GM15510 (cell line): ENCODE data around the gene CDC25B.
A peak's percentile ranks its signal among the peaks of the same experiment; 100 is the strongest.

Source experiments
- POLR2A ChIP-seq: IDR thresholded peaks from 3 replicates; pipeline ENCODE4 v1.6.1; 2011; ENCODE audit warnings: borderline replicate concordance; ENCODE audit not compliant: insufficient read length; ENCODE audit errors: extremely low read depth

CDC25B gene

GRCh38 chr20:3795511-3796468, at the start of gene CDC25B:
Gene CDC25B, plus strand, starts transcription at chr20:3796310. Its CDS starts 222 bp downstream, at chr20:3796532.
- peak; percentile 60 for TF ChIP-seq POLR2A

- no peak for TF ChIP-seq POLR2A
Measured at GRCh38 chr20:3747471-3747870, 48.6 kb upstream of the CDC25B start.

DNA sequence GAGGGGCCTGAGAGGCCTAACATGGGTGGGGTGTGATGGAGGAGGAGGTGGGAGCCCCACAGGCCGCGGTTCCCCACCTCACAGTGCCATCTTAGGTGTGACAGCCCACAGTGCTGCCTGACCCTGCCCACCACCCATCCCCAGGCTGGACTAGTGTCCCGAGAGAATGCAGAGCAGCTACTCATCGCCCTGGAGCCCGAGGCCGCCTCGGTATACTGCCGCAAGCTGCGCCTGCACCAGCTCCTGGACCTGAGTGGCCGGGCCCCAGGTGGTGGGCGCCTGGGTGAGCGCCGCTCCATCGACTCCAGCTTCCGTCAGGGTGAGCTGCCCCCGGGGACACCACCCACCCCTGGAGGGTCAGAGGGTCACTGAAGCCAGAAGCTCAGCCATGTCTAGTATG, 48.0 kb upstream of the CDC25B start:
- no peak for TF ChIP-seq POLR2A

GRCh38 chr20:3749087-3749688, 46.9 kb upstream of the CDC25B start:
- TF ChIP-seq POLR2A = no peak

- no peak for TF ChIP-seq POLR2A
Measured at GRCh38 chr20:3749689-3750531, 46.2 kb upstream of the CDC25B start.

- no peak for TF ChIP-seq POLR2A
Measured at GRCh38 chr20:3751305-3751674, 44.8 kb upstream of the CDC25B start.

DNA sequence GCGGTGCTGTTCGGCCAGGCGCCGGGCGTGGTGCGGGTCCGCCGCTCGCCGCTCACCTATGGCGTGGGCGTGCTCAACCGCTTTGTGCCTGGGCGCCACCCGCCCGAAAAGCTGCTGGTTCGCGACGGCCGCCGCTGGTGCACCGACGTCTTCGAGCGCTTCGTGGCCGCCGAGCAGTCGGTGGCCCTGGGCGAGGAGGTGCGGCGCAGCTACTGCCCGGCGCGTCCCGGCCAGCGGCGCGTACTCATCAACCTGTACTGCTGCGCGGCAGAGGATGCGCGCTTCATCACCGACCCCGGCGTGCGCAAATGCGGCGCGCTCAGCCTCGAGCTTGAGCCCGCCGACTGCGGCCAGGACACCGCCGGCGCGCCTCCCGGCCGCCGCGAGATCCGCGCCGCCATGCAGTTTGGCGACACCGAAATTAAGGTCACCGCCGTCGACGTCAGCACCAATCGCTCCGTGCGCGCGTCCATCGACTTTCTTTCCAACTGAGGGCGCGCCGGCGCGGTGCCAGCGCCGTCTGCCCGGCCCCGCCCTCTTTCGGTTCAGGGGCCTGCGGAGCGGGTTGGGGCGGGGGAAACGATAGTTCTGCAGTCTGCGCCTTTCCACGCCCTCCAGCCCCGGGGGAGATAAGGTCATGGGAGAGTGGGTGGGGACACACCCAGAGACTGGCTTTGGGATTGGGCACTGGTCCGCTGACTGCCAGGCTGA, 44.3 kb upstream of the CDC25B start:
- TF ChIP-seq POLR2A = no peak

DNA sequence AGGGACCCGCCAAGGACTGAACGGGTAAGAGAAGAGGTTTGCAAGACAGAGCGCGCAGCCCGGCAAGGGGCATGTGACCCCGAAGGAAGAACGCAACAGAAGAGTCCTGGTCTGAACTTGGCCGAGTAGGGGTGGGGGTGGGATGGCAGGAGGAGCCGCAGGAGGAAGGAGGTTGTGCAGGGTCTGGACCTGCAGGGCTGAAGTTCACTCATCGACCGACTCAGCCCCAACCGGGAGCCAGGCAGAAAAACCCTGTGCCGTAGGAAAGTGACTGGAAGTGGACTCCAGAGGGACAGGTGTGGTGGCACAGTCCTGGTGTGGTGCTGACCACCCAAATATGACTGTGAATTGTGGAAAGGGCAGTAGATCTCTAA, 43.7 kb upstream of the CDC25B start:
- TF ChIP-seq POLR2A = no peak

- TF ChIP-seq POLR2A = no peak
Measured at GRCh38 chr20:3753098-3753497, 43.0 kb upstream of the CDC25B start.

DNA sequence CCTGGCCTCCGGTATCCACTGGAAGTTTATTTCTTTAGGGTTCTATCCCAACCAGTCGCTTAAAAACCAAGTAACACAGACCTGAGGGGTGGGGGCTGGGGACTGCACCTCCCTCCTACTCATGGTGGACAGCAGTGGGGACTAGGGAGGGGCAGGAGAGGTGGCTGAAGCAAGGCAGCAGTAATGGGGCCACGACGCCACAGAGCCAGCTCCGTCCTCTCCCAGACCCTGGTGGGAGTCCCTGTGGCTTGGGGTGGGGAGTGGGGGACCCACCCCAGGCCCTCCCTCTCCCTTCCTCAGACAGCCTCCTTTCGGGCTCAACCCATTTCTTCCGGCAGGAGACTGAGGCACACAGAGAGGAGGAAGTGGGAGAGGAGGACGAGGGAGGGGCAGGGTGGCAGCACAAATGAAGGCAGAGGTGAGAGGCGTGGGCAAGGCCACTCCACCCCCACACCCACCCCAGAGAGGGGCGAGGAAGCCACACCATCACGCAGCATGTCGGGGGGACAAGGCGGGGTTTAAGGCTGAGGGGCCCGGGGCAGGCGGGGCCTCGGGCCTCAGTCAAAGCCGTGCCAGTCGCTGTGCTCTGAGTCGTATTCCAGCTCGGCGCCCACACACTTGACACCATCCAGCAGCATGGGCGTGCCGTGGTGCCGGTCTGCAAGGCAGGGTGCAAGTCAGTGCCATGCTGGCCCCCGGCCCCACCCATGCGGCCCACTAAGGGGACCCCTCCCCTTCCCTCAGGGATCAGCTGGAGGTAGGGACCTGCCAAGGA, 42.4 kb upstream of the CDC25B start:
- TF ChIP-seq POLR2A = no peak

- no peak for TF ChIP-seq POLR2A
Measured at GRCh38 chr20:3754276-3754630, 41.9 kb upstream of the CDC25B start.

- TF ChIP-seq POLR2A = no peak
Measured at GRCh38 chr20:3755269-3755668, 40.8 kb upstream of the CDC25B start.

- no peak for TF ChIP-seq POLR2A
Measured at GRCh38 chr20:3755814-3756480, 40.2 kb upstream of the CDC25B start.
